ENCODE measurements around the gene COL4A1.

Gene COL4A1

GRCh38 chr13:110275931-110276552 lies 30.9 kb downstream of the COL4A1 start:
- H3K4me3 ChIP-seq (ENCODE audit: low read length): no peak overlapping the region
- DNase-seq (ENCODE audit: low read depth): no peak
- no peak for TF ChIP-seq CTCF (IDR thresholded peaks at IDR 0.05; ENCODE audit: insufficient read depth, low read depth, low read length, missing control alignments)

- no peak overlapping the region for H3K4me3 ChIP-seq (ENCODE audit: low read length)
- no peak for DNase-seq (ENCODE audit: low read depth)
Measured at GRCh38 chr13:110274687-110275086, 32.3 kb downstream of the COL4A1 start.

GRCh38 chr13:110273254-110273653 lies 33.7 kb downstream of the COL4A1 start:
- DNase-seq (ENCODE audit: low read depth): no peak
- TF ChIP-seq CTCF (IDR thresholded peaks at IDR 0.05; ENCODE audit: insufficient read depth, low read depth, low read length, missing control alignments): no peak
- no peak overlapping the region for H3K4me3 ChIP-seq (ENCODE audit: low read length)

More at GRCh38 chr13:110274687-110275086, 32.3 kb downstream of the COL4A1 start:
- peak; percentile 45 for TF ChIP-seq CTCF (IDR thresholded peaks at IDR 0.05; ENCODE audit: insufficient read depth, low read depth, low read length, missing control alignments)

GRCh38 chr13:110272651-110273050 lies 34.3 kb downstream of the COL4A1 start:
- DNase-seq (ENCODE audit: low read depth): no peak
- no peak overlapping the region for H3K4me3 ChIP-seq (ENCODE audit: low read length)
- TF ChIP-seq CTCF (IDR thresholded peaks at IDR 0.05; ENCODE audit: insufficient read depth, low read depth, low read length, missing control alignments): no peak

GRCh38 chr13:110272227-110272626 lies 34.7 kb downstream of the COL4A1 start:
- no peak overlapping the region for H3K4me3 ChIP-seq (ENCODE audit: low read length)
- TF ChIP-seq CTCF (IDR thresholded peaks at IDR 0.05; ENCODE audit: insufficient read depth, low read depth, low read length, missing control alignments): no peak
- no peak for DNase-seq (ENCODE audit: low read depth)

GRCh38 chr13:110271313-110271712 lies 35.6 kb downstream of the COL4A1 start:
- DNase-seq (ENCODE audit: low read depth): no peak
- H3K4me3 ChIP-seq (ENCODE audit: low read length): no peak overlapping the region
- no peak for TF ChIP-seq CTCF (IDR thresholded peaks at IDR 0.05; ENCODE audit: insufficient read depth, low read depth, low read length, missing control alignments)

GRCh38 chr13:110270507-110270906 lies 36.5 kb downstream of the COL4A1 start:
- no peak for TF ChIP-seq CTCF (IDR thresholded peaks at IDR 0.05; ENCODE audit: insufficient read depth, low read depth, low read length, missing control alignments)
- DNase-seq (ENCODE audit: low read depth): no peak
- no peak overlapping the region for H3K4me3 ChIP-seq (ENCODE audit: low read length)

Measured in epithelial cell of esophagus (primary cell).